PC-9 (cell line): ENCODE data around the gene B9D1.

Experiments
- EZH2 ChIP-seq: fragments of 200-600 bp; sonication (generic); IDR thresholded peaks from 2 replicates; pipeline ENCODE4 v1.8.0; 2017; ENCODE audit warnings: antibody characterized with exemption, low read depth
- TF ChIP-seq, protein P1 (sequence below): fragments of 200-600 bp; sonication (generic); conservative IDR thresholded peaks from 2 replicates; pipeline ENCODE4 v1.6.1; 2017; ENCODE audit warnings: mixed run types, antibody characterized with exemption, mild to moderate bottlenecking, moderate library complexity

DNA sequence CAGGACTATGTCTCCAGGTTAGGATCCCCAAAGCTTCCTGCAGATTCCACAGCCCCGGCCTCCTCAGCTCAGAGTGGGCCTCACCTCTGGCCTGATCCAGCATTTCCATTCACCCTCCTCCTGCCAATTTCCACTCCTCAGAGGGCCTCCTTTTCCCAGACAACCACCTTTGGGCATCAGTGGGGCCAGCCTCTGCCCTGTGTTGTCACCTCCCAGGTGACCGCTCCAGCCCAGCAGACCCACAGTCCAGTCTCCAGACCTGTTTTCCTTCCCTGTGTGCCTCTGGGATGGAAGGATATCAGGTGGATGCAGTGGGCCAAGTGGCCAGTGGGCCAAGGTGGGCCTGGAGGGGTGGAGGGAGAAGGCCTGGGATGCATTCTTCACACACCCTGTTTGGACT, 32.7 kb downstream of the B9D1 start:
- TF ChIP-seq, protein P1, sequence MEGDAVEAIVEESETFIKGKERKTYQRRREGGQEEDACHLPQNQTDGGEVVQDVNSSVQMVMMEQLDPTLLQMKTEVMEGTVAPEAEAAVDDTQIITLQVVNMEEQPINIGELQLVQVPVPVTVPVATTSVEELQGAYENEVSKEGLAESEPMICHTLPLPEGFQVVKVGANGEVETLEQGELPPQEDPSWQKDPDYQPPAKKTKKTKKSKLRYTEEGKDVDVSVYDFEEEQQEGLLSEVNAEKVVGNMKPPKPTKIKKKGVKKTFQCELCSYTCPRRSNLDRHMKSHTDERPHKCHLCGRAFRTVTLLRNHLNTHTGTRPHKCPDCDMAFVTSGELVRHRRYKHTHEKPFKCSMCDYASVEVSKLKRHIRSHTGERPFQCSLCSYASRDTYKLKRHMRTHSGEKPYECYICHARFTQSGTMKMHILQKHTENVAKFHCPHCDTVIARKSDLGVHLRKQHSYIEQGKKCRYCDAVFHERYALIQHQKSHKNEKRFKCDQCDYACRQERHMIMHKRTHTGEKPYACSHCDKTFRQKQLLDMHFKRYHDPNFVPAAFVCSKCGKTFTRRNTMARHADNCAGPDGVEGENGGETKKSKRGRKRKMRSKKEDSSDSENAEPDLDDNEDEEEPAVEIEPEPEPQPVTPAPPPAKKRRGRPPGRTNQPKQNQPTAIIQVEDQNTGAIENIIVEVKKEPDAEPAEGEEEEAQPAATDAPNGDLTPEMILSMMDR = no peak
- no peak for TF ChIP-seq EZH2
